ENCODE measurements around the gene DSTN.

DSTN gene

DNA sequence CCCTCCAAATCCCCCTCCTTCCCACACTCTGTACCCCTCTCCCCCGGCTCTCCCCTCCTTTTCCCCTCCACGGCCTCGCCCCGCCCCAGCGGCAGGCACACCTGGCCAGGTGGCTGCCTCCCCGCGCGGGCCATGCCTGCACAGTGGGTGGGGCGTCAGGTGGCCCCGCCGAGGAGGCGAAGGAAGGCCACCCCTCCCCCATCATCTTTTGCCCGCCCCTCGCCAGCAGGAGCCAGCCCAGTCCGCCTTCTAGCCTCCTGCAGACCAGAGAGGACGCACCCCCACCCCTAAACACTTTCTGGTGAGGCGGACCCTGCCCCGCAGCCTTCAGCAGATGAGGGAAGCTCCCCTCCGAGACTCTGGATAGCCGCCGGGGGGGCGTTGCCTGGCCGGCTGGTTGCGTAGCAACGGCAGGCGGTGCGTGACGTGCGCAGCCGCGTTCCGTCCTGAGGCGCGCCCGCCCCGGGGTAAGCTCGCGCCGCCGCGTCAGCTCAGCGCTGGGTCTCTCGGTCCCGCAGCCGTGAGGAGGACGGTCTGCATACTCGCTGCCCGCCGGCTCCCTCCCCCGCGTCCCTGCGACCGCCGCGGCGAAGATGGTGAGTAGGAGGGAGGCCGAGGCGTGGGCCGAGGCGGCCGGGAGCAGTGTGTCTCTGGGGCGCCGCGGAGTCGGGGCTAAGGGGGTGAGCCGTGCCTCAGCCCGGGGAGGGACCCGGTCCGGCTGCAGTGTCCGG, at the start of gene DSTN:
Gene DSTN (plus strand): TSS at position 460 of the 731 bp plus-strand sequence. CDS start 134 bp downstream, at position 594.
- peak; percentile 86 to 88 for DNase-seq

DNA sequence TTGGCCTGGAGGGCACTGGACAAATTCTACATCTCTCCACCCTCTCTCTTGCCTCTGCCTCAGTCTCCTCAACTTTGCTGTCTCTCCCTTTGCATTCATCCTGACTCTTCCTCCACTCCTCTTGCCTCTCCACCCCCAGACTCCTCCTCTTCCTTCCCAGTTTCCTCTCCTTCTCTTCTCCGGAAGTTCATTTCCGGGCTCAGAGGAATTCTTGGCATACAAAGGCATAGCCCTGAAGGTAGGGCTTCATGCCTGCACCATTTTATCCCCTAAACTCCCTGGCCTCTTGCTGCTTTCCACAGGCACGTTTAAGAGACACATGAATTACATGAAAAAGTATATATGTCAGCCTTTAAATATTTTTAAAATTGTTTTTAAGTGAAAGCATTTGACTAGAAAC, 49.3 kb upstream of the DSTN start:
- DNase-seq, result no peak

DNA sequence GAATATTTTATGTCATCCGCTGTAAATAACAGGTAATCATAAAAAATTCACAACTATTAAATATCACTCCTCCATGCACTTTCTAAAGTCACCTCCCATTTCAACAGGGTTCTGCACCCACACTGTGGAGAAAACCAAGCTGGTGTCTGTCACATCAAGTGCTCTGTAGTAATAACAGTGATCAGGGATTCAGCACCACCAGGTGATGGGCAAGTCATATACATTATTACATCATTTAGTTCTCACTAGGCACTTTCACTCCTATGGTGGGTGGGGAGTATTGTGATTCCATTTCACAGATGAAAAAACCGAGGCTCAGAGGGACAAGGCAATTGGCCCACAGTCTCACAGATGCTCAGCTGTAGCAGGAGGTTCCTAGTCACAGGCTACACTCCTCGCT, 47.3 kb upstream of the DSTN start:
- DNase-seq, result no peak

DNA sequence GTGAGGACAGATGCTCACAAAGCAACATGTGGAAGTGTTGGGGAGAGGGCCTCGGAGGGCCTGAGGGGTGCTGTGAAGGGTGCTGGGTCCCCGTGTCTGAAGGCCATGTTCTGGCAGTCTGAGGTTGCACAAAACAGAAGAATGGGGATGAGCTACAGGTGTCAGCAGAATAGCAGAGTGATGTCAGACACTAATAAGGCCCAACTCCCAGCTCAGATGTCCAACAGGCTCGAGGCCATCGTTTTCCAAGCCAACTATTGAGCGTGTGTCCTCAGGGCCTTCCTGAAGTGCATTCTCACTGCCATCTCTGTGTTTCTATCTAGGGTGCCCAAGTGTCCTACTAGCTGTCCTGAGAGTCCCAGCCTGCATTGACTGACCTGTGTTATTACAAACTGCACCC, 46.5 kb upstream of the DSTN start:
- no peak for DNase-seq

DNA sequence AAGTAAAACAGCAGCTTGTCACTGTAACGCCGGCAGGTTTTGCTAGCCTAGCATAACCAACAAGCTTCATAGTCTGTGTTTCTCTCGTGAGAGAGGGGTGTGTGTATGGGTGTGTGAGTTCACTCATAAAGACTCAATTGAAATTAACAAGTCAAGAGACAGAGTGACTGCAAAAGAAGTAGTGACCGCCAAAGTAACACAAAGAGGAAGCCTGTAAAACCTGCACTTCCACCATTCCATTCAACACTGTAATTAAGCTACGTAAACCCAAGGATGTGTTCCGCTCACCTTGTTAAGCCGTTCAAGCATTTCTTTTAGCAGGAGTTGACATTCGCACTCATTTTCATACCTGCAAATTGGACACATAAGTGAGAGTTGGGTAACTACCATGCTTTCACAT, 45.3 kb upstream of the DSTN start:
- DNase-seq, result no peak

DNA sequence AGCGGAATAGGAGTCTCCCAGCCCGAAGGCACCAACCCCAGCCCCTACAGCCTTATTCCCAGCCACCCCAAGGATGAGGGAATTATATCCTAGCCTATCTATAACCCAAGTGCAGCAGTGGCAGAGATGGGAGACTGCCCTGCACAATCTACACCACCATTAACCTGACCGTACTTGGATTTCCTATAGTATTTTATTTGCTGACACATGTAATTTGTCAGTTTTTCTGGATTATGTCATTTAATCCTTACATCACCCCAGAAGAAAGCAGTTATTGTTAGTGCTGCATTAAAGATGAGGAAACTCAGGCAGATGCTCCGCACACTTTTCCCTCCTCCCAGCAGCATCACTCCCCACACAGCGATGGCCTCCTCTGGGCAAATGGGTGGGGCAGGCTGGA, 44.7 kb upstream of the DSTN start:
- DNase-seq, result no peak

DNA sequence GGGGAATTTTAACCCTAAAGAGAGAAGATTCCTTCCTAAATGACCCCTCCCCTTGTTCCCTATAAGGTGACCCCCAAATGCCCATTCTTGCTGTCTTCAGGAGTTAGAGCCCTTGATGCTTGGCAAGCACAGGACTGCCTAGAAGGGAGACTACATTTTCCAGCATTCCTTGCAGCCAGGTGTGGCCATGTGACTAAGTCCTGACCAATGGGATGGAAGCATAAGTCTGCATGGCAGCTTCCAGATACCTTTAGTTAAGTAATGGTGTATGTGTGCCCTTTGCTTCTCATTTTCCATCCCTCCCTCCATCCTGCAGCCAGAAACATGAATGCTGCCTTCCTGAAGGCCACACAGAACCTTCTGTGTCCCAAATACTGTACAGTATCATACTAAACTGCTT, 44.2 kb upstream of the DSTN start:
- DNase-seq, result peak in 1 of 2 experiments; percentile 23

DNA sequence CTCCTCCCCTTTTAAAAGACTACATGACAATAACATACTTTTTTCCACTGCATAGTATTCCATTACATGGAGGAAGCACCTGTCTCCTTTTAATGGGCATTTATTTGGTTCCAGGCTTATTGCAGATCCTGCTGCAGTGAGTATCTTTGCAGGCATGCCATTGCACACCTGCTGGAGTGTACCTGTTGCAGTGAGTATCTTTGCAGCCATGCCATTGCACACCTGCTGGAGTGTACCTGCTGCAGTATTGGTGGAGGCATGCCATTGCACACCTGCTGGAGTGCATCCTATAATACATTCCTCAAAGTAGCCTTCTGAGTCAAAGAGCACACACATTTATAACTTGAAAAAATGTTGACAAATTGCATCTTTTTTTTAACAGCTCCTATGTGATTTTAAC, 40.3 kb upstream of the DSTN start:
- DNase-seq, result no peak

DNA sequence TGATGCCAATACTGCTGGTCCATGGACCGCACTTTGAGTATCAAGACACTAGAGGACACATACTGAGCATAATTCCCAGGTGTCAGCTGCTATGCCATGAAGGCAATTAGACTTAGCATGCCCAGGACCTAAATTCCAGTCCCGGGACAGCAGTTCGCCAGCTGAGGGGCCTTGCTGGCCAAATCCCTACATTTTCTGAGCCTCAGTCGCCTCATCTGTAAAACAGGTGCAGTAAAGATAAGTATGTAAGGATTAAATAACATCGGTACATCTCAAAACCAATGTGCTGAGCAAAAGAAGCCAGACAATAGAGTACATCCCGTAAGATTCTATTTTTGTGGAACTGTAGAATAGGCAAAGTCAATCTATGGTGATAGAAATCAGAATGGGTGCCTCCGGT, 39.7 kb upstream of the DSTN start:
- no peak for DNase-seq

DNA sequence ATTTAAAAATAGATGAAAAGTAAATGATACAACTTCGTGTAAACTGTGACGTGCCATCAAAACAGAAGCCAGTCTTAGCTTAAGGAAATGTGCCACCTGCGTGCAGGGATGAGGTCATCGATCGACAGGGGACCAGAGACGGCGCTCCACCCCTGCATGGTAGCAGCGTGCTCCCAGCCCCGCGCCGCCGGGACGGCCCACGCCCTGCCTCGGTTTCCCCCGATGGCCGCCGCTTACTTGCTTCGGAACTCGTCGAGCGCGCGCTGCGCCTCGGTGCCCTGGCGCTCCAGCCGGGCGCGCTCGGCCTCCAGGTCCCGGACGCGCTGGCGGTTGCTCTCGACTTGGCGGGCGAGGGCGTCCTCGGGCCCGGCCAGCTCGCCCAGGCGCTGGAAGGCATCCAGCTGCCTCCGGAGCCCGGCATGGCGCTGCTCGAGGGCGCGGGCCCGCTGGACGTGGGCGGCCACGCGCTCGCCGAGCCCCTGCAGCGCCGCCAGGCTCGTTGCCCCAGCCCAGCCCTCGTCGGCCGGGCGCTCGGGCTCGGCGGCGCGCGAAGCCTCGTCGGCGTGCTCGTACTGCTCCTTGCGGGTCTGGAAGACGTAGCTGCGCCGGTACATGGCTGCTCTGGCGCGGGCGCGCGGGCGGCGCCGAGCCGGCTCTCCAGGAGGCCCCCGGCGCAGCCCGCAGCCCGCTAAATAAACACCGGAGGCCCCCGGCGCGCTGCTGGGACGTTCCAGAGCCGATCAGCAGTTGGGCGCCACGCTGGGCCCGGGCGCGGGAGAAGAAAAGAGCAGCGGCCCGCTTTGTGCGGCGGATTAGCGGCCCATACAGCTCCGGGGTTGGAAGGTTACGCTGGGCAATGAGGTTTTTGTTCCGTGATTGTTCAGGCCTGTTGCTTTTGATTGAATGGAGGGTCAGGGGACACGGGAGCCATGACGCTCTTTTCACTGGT, 38.9 kb upstream of the DSTN start, which contains the start of gene BFSP1:
Gene BFSP1 (minus strand): TSS at position 664 of the 949 bp plus-strand sequence. CDS start 50 bp downstream, at position 614.
- peak; percentile 43 to 55 for DNase-seq

DNA sequence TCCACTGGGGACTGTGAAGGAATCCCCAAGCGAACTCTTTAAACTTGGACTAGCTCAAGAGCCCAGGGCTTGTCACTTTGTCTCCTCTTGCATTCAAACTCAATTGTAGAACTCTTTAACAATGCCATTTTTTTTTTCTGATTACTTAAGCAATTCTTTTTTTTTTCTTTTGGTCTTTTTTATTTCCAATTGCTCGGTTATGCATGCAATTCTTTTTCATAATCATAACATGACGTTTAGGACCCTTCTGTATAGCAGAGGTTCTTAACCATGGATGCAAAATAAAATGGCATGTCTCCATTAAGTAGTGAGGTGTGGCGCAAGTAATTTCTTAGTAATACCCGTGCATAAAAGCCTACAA, 38.2 kb upstream of the DSTN start:
- no peak for DNase-seq

DNA sequence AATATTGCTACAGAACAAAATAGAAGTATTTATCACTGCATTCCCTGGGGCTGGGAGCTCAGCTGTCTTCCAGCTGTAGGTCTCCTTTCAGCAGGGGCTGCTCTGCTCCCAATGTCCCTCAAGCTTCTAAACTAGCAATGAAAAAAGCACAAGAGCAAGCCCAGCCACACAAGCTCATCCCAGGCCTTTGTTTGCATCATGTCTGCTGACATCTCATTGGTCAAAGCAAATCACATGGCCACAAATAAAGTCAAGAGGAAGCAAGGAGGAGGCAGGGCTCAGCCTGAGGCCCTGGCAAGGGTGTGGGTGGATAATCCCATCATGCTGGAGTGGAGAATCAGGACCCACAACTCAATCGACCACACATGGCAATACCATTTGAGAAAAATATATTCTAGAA, 36.5 kb upstream of the DSTN start:
- peak in 1 of 2 experiments; percentile 5 for DNase-seq

DNA sequence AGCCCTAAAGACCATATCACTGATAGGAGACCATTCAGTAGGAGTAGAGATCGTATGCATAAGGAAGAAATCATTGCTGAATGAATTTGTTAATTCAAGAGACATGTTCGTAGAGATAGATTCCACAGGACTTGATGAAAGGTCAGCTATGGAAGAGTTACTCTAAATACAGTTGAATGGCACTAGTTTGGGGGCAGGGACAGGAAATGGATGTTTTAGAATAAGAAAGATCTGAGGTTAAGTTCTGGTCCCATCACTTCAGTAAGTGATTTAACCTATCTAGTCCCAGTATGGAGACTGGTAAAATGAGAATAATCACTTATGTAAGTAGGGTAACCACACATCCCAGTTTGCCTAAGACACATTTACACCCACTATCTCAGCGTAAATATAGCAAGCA, 35.8 kb upstream of the DSTN start:
- DNase-seq, result no peak

DNA sequence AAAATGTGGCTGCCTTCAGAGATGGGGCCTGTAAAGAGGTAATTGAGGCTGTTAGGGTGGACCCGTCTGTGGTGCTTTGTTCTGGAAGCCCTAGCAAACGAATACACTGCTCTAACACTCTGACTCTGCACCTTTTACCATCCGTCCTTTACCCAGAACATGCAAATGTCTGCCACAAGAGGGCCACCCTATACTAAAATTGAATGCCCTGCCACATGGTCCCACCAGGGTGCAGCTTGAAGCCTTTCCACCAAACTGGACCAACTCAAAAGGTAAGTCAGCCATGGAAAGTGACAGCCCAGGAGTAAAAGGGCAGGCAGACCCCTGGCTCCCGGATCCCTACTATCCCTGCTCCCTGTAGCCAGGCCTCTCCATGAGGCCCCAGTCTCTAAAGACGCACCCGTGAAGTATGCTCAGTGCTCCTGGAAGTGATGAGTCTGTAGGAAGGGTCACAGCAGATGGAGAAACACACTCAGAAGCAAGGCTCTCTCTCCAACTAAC, 32.9 kb upstream of the DSTN start:
- DNase-seq, result peak; percentile 63 to 74

DNA sequence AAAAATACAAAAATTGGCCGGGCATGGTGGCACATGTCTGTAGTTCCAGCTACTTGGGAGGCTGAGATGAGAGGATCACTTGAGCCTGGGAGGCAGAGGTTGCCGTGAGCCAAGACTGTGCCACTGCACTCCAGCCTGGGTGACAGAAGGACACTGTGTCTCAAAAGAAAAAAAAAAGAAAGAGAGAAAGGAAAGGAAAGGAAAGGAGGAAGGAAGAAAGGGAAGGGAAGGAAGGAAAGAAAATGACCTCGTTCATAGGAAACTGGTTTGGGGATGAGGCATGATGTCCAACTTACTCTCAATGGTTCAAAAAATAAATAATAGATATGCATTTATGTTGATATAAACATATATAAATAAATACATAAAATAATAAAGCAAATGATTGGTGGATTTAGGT, 31.9 kb upstream of the DSTN start:
- no peak for DNase-seq

DNA sequence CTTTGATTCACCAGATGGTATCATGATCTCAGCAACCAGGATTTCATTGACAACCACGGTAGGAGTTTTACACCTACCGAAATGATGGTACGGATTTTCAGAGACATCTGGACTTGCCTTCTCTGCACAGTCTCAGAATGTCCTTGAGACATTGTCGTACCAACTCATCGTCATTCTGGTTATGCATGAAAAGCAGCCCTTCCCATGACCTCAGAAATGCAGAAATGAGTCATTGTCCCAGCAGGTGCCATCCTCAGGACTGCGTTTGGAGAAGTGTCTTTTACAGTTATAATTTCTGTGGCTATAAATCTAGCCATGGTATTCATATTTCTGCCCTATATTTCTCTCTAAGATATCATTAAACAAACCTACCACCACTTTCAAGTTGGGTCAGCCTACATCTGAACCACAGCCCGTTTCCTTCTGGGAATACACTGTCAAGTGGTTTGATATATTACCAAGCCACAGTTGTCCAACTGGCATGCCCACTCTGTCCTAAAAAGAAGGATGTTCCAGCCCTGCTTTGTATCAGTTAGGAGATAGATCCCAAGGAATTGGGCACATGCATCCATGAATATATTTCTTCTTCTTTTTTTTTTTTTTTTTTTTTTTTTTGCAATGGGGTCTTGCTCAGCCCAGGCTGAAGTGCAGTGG, 31.2 kb upstream of the DSTN start:
- peak; percentile 16 to 26 for DNase-seq

DNA sequence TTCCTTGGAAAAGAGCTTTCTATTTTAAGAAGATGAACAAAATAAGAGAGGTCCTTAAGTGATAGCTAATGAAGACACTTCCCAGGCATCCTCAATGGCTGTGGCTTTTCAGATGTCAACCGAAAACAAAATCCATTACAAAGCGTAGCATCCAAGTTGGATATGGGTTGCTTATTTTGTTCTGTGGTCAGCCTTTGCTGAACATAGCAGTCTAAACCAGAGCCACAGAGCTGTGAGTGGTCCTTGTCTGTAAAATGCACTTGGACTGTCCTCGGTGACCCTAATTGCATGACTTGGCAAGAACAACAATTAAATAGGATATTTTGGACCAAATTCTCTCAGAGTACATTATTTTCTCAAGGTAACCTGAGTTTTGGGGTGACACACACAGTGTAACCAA, 28.3 kb upstream of the DSTN start:
- no peak for DNase-seq

DNA sequence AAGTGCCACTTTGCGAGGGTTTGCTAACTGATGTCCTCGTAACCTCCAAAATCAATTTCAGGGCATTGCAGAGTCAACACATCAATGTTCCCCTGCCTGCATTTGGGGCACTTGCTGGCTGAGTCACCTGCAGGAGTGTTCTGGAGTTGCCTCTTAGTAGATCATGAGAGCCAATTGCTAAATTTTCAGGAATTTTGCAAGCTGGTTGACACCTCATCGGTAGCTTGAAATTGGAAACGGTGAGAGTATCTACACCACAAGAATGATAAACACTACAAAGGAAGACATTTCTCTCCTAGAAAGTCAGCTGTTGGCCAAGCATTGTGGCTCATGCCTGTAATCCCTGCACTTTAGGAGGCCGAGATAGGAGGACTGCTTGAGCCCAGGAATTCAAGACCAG, 27.9 kb upstream of the DSTN start:
- DNase-seq, result no peak

DNA sequence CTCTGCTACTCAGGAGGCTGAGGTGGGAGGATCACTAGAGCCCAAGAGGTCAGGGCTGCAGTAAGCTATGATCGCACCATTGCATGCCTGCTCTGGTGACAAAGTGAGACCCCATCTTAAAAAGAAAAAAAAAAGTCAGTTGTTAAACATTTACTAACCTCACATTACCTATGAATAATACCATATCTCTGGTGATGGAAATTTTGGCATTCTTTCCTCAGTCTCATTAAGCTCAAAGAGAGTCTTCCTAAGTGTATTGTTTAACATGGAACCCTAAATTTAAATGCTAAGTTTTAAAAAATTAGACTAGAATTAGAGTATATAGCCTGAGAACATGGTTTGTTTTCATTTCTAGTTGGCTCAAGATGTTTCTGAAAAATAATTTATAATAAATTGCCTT, 27.4 kb upstream of the DSTN start:
- no peak for DNase-seq

DNA sequence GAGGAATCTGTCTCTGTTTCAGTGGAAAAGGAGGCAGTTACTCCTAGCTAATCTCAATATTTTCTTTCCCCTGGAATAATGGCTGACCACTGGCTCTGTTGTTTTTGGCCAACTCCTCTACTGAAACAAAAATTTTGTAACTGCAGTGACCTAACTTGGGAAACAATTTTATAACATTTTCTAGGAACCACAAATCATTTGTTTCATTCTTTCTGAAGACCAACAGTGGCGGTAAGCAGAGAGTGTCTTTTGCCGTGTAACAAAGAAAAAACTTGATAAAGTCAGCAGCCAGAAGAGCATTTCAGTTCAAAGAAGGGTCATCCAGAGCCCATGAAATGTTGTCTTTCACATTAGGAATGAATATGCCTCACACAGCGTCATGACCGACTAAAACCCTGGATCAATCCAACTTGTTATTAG, 26.9 kb upstream of the DSTN start:
- no peak for DNase-seq

DNA sequence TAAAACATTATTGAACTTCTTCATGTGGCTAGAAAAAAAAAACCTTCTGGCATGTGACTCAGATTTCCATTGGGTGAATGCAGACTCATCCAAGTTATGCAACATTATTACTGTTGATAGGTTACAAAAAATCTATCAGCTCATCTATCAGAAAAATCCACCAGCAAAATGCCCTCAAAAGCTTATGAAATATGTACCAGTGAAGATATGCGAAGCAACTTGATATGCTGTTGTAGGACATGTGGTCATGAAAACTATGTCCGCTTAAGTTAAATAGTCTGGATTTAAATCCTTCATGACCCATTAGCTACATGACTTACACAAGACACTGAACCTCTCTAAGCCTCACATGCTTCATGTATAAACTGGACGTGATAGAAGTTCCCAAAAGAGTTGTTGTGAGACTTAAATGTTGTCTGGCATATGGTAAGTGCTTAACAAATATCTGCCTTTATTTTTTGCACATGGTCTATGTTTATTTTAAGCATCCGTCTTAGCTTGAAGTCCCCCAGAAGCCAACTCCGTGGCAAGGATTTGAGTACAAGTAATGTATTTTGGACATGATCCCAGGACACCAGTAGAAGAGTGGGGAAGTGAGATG, 26.2 kb upstream of the DSTN start:
- no peak for DNase-seq

DNA sequence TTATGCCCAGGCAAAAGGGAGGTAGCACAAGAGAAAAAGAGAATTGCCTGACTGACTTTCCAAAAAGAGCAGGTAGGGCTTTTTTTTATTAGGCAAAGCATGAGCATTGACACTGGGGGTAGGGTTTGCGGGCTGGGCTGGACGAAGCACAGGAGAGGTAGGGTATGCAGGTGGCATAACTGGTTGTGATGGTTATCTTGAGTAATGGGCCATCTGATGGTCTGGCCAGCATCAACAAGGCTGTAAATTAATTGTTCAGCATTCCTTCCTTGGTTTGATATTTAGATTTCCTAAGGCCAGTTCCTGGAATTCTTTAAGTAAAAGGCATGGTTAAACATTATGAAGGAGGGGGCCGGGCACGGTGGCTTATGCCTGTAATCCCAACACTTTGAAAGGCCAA, 24.7 kb upstream of the DSTN start:
- DNase-seq, result no peak

DNA sequence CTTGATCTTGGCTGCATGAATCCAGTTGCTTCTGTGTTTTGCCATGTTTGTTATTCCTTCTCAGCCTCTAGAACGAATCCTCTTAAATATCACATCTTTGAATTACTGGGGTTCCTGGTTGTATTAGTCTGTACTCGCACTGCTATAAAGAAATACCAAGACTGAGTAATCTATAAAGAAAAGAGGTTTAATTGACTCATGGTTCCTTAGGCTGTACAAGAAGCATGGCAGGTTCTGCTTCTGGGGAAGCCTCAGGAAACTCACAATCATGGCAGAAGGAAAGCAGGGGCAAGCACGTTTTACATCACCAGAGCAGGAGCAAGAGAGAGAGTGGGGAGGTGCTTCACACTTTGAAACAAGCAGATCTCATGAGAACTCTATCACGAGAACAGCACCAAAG, 20.7 kb upstream of the DSTN start:
- DNase-seq, result no peak

All from activated CD4-positive, alpha-beta T cell treated with anti-CD3 and anti-CD28 coated beads, Interleukin-2, amount 50 U/mL, for 48 hours (primary cell).